Fibroblast of mammary gland (primary cell): ENCODE measurements around the gene ACER3.
A peak's percentile ranks its signal among the peaks of the same experiment; 100 is the strongest.

ENCODE experiments used
- DNase-seq: peaks from one replicate; pipeline ENCODE4 v3.0.0-alpha.2; 2010; ENCODE audit warnings: low read depth
- H3K4me3 ChIP-seq: 2 replicates; pipeline ENCODE4 v1.5.1; 2011; ENCODE audit warnings: low read depth, mild to moderate bottlenecking, low read length, moderate library complexity; ENCODE audit not compliant: control insufficient read depth
- CTCF ChIP-seq: conservative IDR thresholded peaks from 2 replicates; pipeline ENCODE4 v1.5.1; 2011; ENCODE audit warnings: low read depth, low read length, inconsistent platforms; ENCODE audit not compliant: control insufficient read depth, insufficient read depth

The ACER3 gene

GRCh38 chr11:77040401-77040777 is 179.7 kb downstream of the ACER3 start:
- TF ChIP-seq CTCF: no peak
- no peak for DNase-seq
- H3K4me3 ChIP-seq: no peak overlapping the region

GRCh38 chr11:77040889-77041288 is 180.2 kb downstream of the ACER3 start:
- TF ChIP-seq CTCF: no peak

GRCh38 chr11:77042111-77042726 is 181.5 kb downstream of the ACER3 start:
- no peak for TF ChIP-seq CTCF
- DNase-seq: no peak
- no peak overlapping the region for H3K4me3 ChIP-seq

More at GRCh38 chr11:77040889-77041288, 180.2 kb downstream of the ACER3 start:
- H3K4me3 ChIP-seq: no peak overlapping the region
- DNase-seq: no peak

- TF ChIP-seq CTCF: no peak
- DNase-seq: no peak
- H3K4me3 ChIP-seq: no peak overlapping the region
These were observed 183.6 kb downstream of the ACER3 start for GRCh38 chr11:77044356-77044755.

- no peak for TF ChIP-seq CTCF
- H3K4me3 ChIP-seq: no peak overlapping the region
- no peak for DNase-seq
These were observed 184.2 kb downstream of the ACER3 start for GRCh38 chr11:77044886-77045285.

GRCh38 chr11:77046060-77046501 is 185.4 kb downstream of the ACER3 start:
- no peak overlapping the region for H3K4me3 ChIP-seq
- TF ChIP-seq CTCF: no peak
- DNase-seq: peak; percentile 5
